GM18505 (cell line): ENCODE data around the gene WDR47.
"Not testable (repeated sequence)": the region's sequence is repeated elsewhere in the genome, so short reads cannot be mapped to it uniquely, and the experiment has no call there.

ENCODE experiments used
- ATAC-seq: cut with Tn5 transposase; IDR thresholded peaks from one replicate; pipeline ENCODE4 v1.9.1; 2021; ENCODE audit not compliant: unreplicated experiment
- POLR2A ChIP-seq: IDR thresholded peaks from 4 replicates; pipeline ENCODE4 v1.6.1; 2011; ENCODE audit warnings: borderline replicate concordance; ENCODE audit not compliant: insufficient read depth, insufficient read length; ENCODE audit errors: extremely low read depth

The WDR47 gene

DNA sequence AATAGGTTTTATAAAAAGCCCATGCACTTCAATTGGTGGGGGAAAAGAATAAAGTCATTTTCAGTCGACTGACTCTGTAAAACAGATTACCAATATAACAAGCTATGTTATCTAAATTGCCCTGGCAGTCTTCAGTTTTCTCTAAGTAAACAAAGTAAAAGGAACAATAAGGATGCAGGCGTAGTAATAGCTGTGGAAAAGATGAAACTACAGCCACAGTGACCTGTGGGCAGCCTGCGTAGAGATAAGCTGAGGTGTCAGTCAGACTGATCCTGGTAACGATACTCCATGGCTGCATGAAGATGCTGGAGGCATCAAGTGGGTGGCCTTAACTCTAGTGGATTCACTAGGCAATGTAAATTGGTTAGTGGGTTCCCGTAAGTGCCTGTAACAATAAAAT lies 108.0 kb downstream of the WDR47 start:
- TF ChIP-seq POLR2A = no peak
- ATAC-seq = no peak

DNA sequence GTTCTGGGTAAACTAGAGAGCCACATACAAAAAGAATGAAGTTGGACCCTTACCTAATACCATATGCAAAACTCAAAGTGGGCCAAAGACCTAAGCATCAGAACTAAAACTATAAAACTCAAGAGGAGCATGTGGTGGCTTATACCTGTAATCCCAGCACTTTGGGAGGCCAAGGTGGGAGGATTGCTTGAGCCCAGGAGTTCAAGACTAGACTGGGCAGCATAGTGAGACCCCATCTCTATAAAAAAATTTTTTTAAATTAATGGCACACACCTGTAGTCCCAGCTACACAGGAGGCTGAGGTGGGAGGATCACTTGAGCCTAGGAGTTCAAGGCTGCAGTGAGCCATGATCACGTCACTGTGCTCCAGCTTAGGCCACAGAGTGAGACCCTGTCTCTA lies 114.3 kb downstream of the WDR47 start:
- not testable (repeated sequence) for ATAC-seq

DNA sequence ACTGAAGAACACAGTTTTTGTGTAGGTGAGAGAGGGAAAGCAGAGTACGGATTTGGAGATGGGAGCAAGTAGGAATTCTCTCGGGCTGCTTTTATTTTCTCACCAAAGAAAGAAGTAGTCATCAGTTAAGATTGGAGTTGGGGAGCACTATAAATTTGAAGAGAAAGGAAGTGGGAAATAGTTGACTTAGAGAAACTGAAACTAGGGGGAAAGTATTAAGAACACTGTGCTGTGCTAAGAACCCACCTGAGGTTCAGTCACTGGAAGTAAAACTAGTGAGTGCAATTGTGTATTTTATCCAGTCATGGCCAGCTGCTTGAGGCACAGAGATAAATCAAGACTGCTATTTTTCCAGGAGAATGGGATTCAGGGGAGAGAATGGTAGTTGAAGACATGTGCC lies 116.0 kb downstream of the WDR47 start:
- TF ChIP-seq POLR2A = no peak
- no peak for ATAC-seq
